Endothelial cell of umbilical vein (primary cell): ENCODE data around the gene PSME3IP1.

Experiments used
- EZH2 ChIP-seq: IDR thresholded peaks from 2 replicates; pipeline ENCODE4 v1.6.1; 2012; ENCODE audit warnings: borderline replicate concordance, low read depth, mild to moderate bottlenecking, moderate library complexity, low read length, inconsistent platforms; ENCODE audit not compliant: severe bottlenecking
- FOS ChIP-seq: IDR thresholded peaks from 2 replicates; pipeline ENCODE4 v1.6.1; 2011; ENCODE audit warnings: mild to moderate bottlenecking, low read length, moderate library complexity, borderline replicate concordance; ENCODE audit not compliant: insufficient read depth
- POLR2A ChIP-seq: IDR thresholded peaks from 2 replicates; pipeline ENCODE4 v1.6.1; 2012; ENCODE audit warnings: low read depth, mild to moderate bottlenecking, control low read depth, low read length
- POLR2AphosphoS5 ChIP-seq: IDR thresholded peaks from 2 replicates; pipeline ENCODE4 v1.6.1; 2012; ENCODE audit warnings: low read depth, mild to moderate bottlenecking, control low read depth, low read length, moderate library complexity; ENCODE audit not compliant: insufficient read depth
- TF ChIP-seq, protein P1 (sequence below), 2 donors: IDR thresholded peaks; 1 replicate in 1 of 2; 2 replicates in 1 of 2; pipeline ENCODE4 v1.5.1; 2011; ENCODE audit warnings: low read length in 2 of 2, mild to moderate bottlenecking in 2 of 2, moderate library complexity in 2 of 2, control low read depth in 1 of 2, inconsistent platforms in 1 of 2, low read depth in 1 of 2; ENCODE audit not compliant: insufficient read depth in 1 of 2; ENCODE audit errors: extremely low read depth in 1 of 2
- TF ChIP-seq, protein P2 (sequence below): IDR thresholded peaks from 2 replicates; pipeline ENCODE4 v1.6.1; 2011; ENCODE audit not compliant: insufficient read depth, insufficient read length

DNA sequence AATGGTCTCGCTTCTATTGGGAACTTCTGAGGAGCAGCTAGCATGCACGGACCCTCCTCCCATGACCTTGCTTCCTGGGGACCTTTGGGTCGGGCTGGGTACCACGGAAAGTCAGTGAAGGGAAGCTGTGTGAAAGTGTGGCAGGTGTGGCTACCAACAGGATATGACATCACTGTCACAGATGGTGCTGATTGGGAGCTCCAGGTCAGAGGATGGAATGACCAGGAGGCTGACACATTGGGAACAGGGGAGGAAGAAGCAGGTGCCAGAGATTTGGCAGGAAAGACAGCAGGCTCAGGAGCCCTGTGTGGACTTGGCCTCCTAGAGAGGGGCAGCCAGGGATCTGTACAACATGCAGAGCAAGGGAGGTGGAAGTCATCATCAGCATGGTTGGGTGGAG lies 59.4 kb downstream of the PSME3IP1 start:
- no peak for TF ChIP-seq POLR2AphosphoS5
- TF ChIP-seq, protein P1, sequence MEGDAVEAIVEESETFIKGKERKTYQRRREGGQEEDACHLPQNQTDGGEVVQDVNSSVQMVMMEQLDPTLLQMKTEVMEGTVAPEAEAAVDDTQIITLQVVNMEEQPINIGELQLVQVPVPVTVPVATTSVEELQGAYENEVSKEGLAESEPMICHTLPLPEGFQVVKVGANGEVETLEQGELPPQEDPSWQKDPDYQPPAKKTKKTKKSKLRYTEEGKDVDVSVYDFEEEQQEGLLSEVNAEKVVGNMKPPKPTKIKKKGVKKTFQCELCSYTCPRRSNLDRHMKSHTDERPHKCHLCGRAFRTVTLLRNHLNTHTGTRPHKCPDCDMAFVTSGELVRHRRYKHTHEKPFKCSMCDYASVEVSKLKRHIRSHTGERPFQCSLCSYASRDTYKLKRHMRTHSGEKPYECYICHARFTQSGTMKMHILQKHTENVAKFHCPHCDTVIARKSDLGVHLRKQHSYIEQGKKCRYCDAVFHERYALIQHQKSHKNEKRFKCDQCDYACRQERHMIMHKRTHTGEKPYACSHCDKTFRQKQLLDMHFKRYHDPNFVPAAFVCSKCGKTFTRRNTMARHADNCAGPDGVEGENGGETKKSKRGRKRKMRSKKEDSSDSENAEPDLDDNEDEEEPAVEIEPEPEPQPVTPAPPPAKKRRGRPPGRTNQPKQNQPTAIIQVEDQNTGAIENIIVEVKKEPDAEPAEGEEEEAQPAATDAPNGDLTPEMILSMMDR (IDR thresholded peaks at IDR 0.05; ENCODE audit: extremely low read depth in 1 of 2, insufficient read depth in 1 of 2, low read depth in 1 of 2, low read length in 2 of 2): no peak
- TF ChIP-seq POLR2A: no peak
- TF ChIP-seq, protein P2, sequence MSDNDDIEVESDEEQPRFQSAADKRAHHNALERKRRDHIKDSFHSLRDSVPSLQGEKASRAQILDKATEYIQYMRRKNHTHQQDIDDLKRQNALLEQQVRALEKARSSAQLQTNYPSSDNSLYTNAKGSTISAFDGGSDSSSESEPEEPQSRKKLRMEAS: no peak
- no peak for TF ChIP-seq EZH2
- no peak for TF ChIP-seq FOS
